B cell (primary cell): Measurements from ENCODE around the gene PSMA1.

Source experiments
- EZH2 ChIP-seq: IDR thresholded peaks from 2 replicates; pipeline ENCODE4 v1.6.1; 2012; ENCODE audit warnings: borderline replicate concordance, low read depth, mild to moderate bottlenecking, moderate library complexity, low read length; ENCODE audit not compliant: insufficient read depth, poor library complexity, severe bottlenecking
- TF ChIP-seq, protein P1 (sequence below): fragments of 200-600 bp; IDR thresholded peaks from one replicate; pipeline ENCODE4 v1.8.0; 2022; ENCODE audit warnings: antibody characterized with exemption, mild to moderate bottlenecking

- TF ChIP-seq, protein P1, sequence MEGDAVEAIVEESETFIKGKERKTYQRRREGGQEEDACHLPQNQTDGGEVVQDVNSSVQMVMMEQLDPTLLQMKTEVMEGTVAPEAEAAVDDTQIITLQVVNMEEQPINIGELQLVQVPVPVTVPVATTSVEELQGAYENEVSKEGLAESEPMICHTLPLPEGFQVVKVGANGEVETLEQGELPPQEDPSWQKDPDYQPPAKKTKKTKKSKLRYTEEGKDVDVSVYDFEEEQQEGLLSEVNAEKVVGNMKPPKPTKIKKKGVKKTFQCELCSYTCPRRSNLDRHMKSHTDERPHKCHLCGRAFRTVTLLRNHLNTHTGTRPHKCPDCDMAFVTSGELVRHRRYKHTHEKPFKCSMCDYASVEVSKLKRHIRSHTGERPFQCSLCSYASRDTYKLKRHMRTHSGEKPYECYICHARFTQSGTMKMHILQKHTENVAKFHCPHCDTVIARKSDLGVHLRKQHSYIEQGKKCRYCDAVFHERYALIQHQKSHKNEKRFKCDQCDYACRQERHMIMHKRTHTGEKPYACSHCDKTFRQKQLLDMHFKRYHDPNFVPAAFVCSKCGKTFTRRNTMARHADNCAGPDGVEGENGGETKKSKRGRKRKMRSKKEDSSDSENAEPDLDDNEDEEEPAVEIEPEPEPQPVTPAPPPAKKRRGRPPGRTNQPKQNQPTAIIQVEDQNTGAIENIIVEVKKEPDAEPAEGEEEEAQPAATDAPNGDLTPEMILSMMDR, result no peak
- TF ChIP-seq EZH2, result no peak
Measured at GRCh38 chr11:14522801-14523200, 2.6 kb upstream of the PSMA1 start.
